ENCODE measurements around the gene NDUFC2.
A peak's percentile ranks its signal among the peaks of the same experiment; 100 is the strongest.
"Not testable (repeated sequence)": the region's sequence is repeated elsewhere in the genome, so short reads cannot be mapped to it uniquely, and the experiment has no call there.

Gene NDUFC2

GRCh38 chr11:78079232-78080083 is at the start of gene NDUFC2:
TSS of gene NDUFC2 (minus strand) at chr11:78079862. CDS start at chr11:78079744, 118 bp downstream.
- DNase-seq (ENCODE audit: low read depth): no peak

GRCh38 chr11:78127403-78127802 is 47.7 kb upstream of the NDUFC2 start:
- no peak for DNase-seq (ENCODE audit: low read depth)

GRCh38 chr11:78112582-78113275 is 33.1 kb upstream of the NDUFC2 start:
- DNase-seq (ENCODE audit: low read depth): no peak

GRCh38 chr11:78111298-78111697 is 31.6 kb upstream of the NDUFC2 start:
- DNase-seq (ENCODE audit: low read depth): no peak

GRCh38 chr11:78110830-78111229 is 31.2 kb upstream of the NDUFC2 start:
- no peak for DNase-seq (ENCODE audit: low read depth)

- no peak for DNase-seq (ENCODE audit: low read depth)
Measured at GRCh38 chr11:78110351-78110750, 30.7 kb upstream of the NDUFC2 start.

GRCh38 chr11:78109081-78110015 is 29.7 kb upstream of the NDUFC2 start:
- no peak for DNase-seq (ENCODE audit: low read depth)

GRCh38 chr11:78100676-78101472 is 21.2 kb upstream of the NDUFC2 start:
- no peak for DNase-seq (ENCODE audit: low read depth)

GRCh38 chr11:78100261-78100660 is 20.6 kb upstream of the NDUFC2 start:
- DNase-seq (ENCODE audit: low read depth): no peak

- no peak for DNase-seq (ENCODE audit: low read depth)
Measured at GRCh38 chr11:78099666-78100065, 20.0 kb upstream of the NDUFC2 start.

GRCh38 chr11:78097666-78098385 is 18.2 kb upstream of the NDUFC2 start:
- DNase-seq (ENCODE audit: low read depth): no peak

- no peak for DNase-seq (ENCODE audit: low read depth)
Measured at GRCh38 chr11:78094250-78094649, 14.6 kb upstream of the NDUFC2 start.

GRCh38 chr11:78086521-78087074 is 6.9 kb upstream of the NDUFC2 start:
- DNase-seq (ENCODE audit: low read depth): not testable (repeated sequence)

GRCh38 chr11:78085972-78086371 is 6.3 kb upstream of the NDUFC2 start:
- DNase-seq (ENCODE audit: low read depth): no peak

GRCh38 chr11:78084506-78084905 is 4.8 kb upstream of the NDUFC2 start:
- DNase-seq (ENCODE audit: low read depth): not testable (repeated sequence)

- no peak for DNase-seq (ENCODE audit: low read depth)
Measured at GRCh38 chr11:78083021-78083420, 3.4 kb upstream of the NDUFC2 start.

GRCh38 chr11:78082146-78082545 is 2.5 kb upstream of the NDUFC2 start:
- DNase-seq (ENCODE audit: low read depth): no peak

- DNase-seq (ENCODE audit: low read depth): no peak
Measured at GRCh38 chr11:78081583-78081982, 1.9 kb upstream of the NDUFC2 start.

- peak; percentile 54 for DNase-seq (ENCODE audit: low read depth)
Measured at GRCh38 chr11:78080818-78081495, 1.3 kb upstream of the NDUFC2 start.

Measured in non-pigmented ciliary epithelial cell (primary cell).